Astrocyte (in vitro differentiated cells and primary cell): ENCODE data around the gene SLC4A8.

Source experiments
- CTCF ChIP-seq: IDR thresholded peaks from 2 replicates; pipeline ENCODE4 v1.5.1; 2011; ENCODE audit warnings: low read depth, mild to moderate bottlenecking, inconsistent platforms, low read length, moderate library complexity; ENCODE audit not compliant: insufficient read depth
- EZH2 ChIP-seq: IDR thresholded peaks from 2 replicates; pipeline ENCODE4 v1.6.1; 2012; ENCODE audit warnings: mild to moderate bottlenecking, low read length, inconsistent platforms; ENCODE audit not compliant: insufficient read depth

- TF ChIP-seq CTCF (no peak), EZH2 (no peak)
These were observed 26.2 kb downstream of the SLC4A8 start for GRCh38 chr12:51450806-51451205.
